Measurements from ENCODE around the gene DDAH1. TPM values are rescaled to one million over a fixed set of nuclear protein-coding genes. Genes with fewer than 3 reads are reported as not detected.

DDAH1 gene
- total RNA-seq, 1 experiment from 2014 or later, result 65.9 TPM

GRCh38 chr1:85374160-85374559 is 90.8 kb downstream of the DDAH1 start:
- Histone ChIP-seq H3K27ac (ENCODE audit: low read length) (no peak overlapping the region), H3K27me3 (ENCODE audit: low read length) (no peaks in the 10 kb centered on the region), H3K4me2 (ENCODE audit: low read length) (peak overlapping the region; percentile 42), H3K4me3 (ENCODE audit: low read length) (no peak overlapping the region), H3K9ac (ENCODE audit: low read length) (no peak overlapping the region), H3K36me3 (ENCODE audit: low read depth, low read length) (no peaks in the 10 kb centered on the region), H3F3A (ENCODE audit: low read length, unreplicated experiment) (no peaks in the 10 kb centered on the region), H3K9me3 (ENCODE audit: low read length) (no peaks in the 10 kb centered on the region), H4K20me1 (ENCODE audit: low read length) (no peaks in the 10 kb centered on the region), H3K4me1 (ENCODE audit: insufficient read depth, low read length) (peaks cover 35% of the 10 kb centered on the region), H2AFZ (ENCODE audit: low read length) (no peak overlapping the region), H3K79me2 (ENCODE audit: low read length) (peaks cover 90% of the 10 kb centered on the region), H3K9me2 (replicated peaks; ENCODE audit: low read length) (no peaks in the 10 kb centered on the region)
- ATAC-seq (peak; percentile 99), DNase-seq (peak; percentile 92)
- no peak for TF ChIP-seq EZH2 (IDR thresholded peaks at IDR 0.05; ENCODE audit: low read length, unreplicated experiment)
- TF ChIP-seq, protein P1, sequence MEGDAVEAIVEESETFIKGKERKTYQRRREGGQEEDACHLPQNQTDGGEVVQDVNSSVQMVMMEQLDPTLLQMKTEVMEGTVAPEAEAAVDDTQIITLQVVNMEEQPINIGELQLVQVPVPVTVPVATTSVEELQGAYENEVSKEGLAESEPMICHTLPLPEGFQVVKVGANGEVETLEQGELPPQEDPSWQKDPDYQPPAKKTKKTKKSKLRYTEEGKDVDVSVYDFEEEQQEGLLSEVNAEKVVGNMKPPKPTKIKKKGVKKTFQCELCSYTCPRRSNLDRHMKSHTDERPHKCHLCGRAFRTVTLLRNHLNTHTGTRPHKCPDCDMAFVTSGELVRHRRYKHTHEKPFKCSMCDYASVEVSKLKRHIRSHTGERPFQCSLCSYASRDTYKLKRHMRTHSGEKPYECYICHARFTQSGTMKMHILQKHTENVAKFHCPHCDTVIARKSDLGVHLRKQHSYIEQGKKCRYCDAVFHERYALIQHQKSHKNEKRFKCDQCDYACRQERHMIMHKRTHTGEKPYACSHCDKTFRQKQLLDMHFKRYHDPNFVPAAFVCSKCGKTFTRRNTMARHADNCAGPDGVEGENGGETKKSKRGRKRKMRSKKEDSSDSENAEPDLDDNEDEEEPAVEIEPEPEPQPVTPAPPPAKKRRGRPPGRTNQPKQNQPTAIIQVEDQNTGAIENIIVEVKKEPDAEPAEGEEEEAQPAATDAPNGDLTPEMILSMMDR (conservative IDR thresholded peaks at IDR 0.05; ENCODE audit: low read depth, low read length), result no peak
- no peak for TF ChIP-seq EZH2phosphoT487 (IDR thresholded peaks at IDR 0.05; ENCODE audit: borderline replicate concordance, low read length)
- BruUV-seq (replicated peaks), result no TSS peak
- POLR2A ChIA-PET (ENCODE audit: unreplicated experiment), result interaction anchor here (1.6 kb wide), 1 partner anchor 13 kb away, joined by 3 read pairs; no protein-coding TSS in a partner anchor
- CTCF ChIA-PET, result no interaction called here
- intact Hi-C loops (cut with micrococcal nuclease), result loop anchor here (2.0 kb wide), 1 partner anchor 13 kb away; no protein-coding TSS in a partner anchor

GRCh38 chr1:85373378-85373708 is 91.6 kb downstream of the DDAH1 start:
- TF ChIP-seq, protein P1 (conservative IDR thresholded peaks at IDR 0.05; ENCODE audit: low read depth, low read length), result no peak
- TF ChIP-seq EZH2 (IDR thresholded peaks at IDR 0.05; ENCODE audit: low read length, unreplicated experiment), result no peak
- no peak for TF ChIP-seq EZH2phosphoT487 (IDR thresholded peaks at IDR 0.05; ENCODE audit: borderline replicate concordance, low read length)
- Histone ChIP-seq H3F3A (ENCODE audit: low read length, unreplicated experiment) (no peaks in the 10 kb centered on the region), H3K9me2 (replicated peaks; ENCODE audit: low read length) (no peaks in the 10 kb centered on the region), H3K9ac (ENCODE audit: low read length) (no peak overlapping the region), H3K36me3 (ENCODE audit: low read depth, low read length) (no peaks in the 10 kb centered on the region), H3K9me3 (ENCODE audit: low read length) (no peaks in the 10 kb centered on the region), H3K4me3 (ENCODE audit: low read length) (no peak overlapping the region), H3K27ac (ENCODE audit: low read length) (no peak overlapping the region), H4K20me1 (ENCODE audit: low read length) (no peaks in the 10 kb centered on the region), H3K27me3 (ENCODE audit: low read length) (no peaks in the 10 kb centered on the region), H3K79me2 (ENCODE audit: low read length) (peaks cover 90% of the 10 kb centered on the region), H2AFZ (ENCODE audit: low read length) (no peak overlapping the region), H3K4me2 (ENCODE audit: low read length) (no peak overlapping the region), H3K4me1 (ENCODE audit: insufficient read depth, low read length) (peaks cover 39% of the 10 kb centered on the region)
- no TSS peak for BruUV-seq (replicated peaks)
- ChIA-PET POLR2A (ENCODE audit: unreplicated experiment) (no interaction called here), CTCF (no interaction called here)
- ATAC-seq (no peak), DNase-seq (no peak)
- intact Hi-C loops (cut with micrococcal nuclease), result no loop called here

- DNase-seq (no peak), ATAC-seq (no peak)
- Histone ChIP-seq H3K4me3 (ENCODE audit: low read length) (no peak overlapping the region), H3K9ac (ENCODE audit: low read length) (no peak overlapping the region), H2AFZ (ENCODE audit: low read length) (no peak overlapping the region), H3K4me1 (ENCODE audit: insufficient read depth, low read length) (peaks cover 39% of the 10 kb centered on the region), H3K27ac (ENCODE audit: low read length) (no peak overlapping the region), H3F3A (ENCODE audit: low read length, unreplicated experiment) (no peaks in the 10 kb centered on the region), H4K20me1 (ENCODE audit: low read length) (no peaks in the 10 kb centered on the region), H3K4me2 (ENCODE audit: low read length) (no peak overlapping the region), H3K9me2 (replicated peaks; ENCODE audit: low read length) (no peaks in the 10 kb centered on the region), H3K27me3 (ENCODE audit: low read length) (no peaks in the 10 kb centered on the region), H3K79me2 (ENCODE audit: low read length) (peaks cover 90% of the 10 kb centered on the region), H3K36me3 (ENCODE audit: low read depth, low read length) (no peaks in the 10 kb centered on the region), H3K9me3 (ENCODE audit: low read length) (no peaks in the 10 kb centered on the region)
- TF ChIP-seq EZH2phosphoT487 (IDR thresholded peaks at IDR 0.05; ENCODE audit: borderline replicate concordance, low read length) (no peak), EZH2 (IDR thresholded peaks at IDR 0.05; ENCODE audit: low read length, unreplicated experiment) (no peak)
- TF ChIP-seq, protein P1 (conservative IDR thresholded peaks at IDR 0.05; ENCODE audit: low read depth, low read length), result no peak
- no TSS peak for BruUV-seq (replicated peaks)
- intact Hi-C loops (cut with micrococcal nuclease), result no loop called here
- POLR2A ChIA-PET (ENCODE audit: unreplicated experiment), result no interaction called here
- CTCF ChIA-PET, result no interaction called here
Observed at GRCh38 chr1:85372683-85373377, 92.1 kb downstream of the DDAH1 start.

All from PC-3 (cell line).